NCI-H146 treated with DMSO at 0.1 percent for 48 hours (cell line): Measurements from ENCODE around the gene ABCA3.
A peak's percentile ranks its signal among the peaks of the same experiment; 100 is the strongest.

Experiments
- DNase-seq: peaks from one replicate; lab custom pipeline; 2025; ENCODE audit not compliant: unreplicated experiment; lab: John Stamatoyannopoulos, UW

The ABCA3 gene

DNA sequence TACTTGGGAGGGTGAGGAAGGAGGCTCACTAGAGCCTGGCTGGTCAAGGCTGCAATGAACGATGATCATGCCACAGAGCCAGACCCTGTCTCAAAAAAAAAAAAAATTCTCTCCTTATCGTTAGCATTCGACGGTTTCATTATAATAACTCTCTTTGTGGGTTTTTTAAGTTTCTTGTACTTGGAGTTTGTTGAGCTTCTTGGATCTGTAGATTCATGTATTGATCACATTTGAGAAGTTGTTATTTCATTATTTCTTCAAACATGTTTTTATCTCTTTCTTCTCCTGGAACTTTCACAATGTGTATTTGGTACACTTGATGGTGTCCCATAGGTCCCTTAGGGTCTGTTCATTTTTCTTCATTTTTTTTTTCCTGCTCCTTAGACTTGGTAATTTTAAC is 16.8 kb upstream of the ABCA3 start:
- no peak for DNase-seq

DNA sequence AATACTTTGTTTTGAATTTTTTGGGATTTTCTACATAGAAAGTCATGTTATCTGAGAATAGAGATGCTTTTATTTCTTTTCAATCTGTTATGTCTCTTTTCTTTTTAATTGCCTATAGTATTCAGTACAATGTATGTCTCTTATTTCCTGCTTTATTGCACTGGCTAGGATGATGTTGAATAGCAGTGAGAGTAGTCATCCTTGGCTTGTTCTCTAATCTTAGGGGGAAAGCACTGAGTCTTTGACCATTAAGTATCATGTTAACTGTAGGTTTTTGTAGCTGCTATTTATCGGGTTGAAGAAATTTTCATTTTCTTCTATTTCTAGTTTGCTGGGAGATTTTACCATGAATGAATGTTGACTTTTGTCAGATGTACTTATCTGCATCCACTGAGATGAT is 10.0 kb upstream of the ABCA3 start:
- no peak for DNase-seq

DNA sequence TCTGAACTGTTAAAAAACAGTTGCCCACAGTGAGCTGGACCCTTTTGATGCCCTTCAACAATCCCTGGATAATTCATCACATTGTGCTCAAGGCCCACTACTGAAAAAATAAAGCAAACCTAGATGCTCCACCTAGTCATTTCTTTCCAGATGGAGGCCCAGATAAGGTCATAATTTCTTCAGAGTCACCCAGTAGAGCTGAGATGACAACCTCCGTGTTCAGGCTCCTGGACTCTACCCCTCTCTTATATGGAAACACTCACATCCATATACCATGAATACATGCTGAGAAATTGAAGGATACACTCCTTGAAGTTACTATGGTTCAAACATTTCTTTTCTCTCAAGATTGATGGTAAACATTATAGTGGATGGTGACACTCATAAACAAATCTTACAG is 2.7 kb upstream of the ABCA3 start:
- DNase-seq: no peak

DNA sequence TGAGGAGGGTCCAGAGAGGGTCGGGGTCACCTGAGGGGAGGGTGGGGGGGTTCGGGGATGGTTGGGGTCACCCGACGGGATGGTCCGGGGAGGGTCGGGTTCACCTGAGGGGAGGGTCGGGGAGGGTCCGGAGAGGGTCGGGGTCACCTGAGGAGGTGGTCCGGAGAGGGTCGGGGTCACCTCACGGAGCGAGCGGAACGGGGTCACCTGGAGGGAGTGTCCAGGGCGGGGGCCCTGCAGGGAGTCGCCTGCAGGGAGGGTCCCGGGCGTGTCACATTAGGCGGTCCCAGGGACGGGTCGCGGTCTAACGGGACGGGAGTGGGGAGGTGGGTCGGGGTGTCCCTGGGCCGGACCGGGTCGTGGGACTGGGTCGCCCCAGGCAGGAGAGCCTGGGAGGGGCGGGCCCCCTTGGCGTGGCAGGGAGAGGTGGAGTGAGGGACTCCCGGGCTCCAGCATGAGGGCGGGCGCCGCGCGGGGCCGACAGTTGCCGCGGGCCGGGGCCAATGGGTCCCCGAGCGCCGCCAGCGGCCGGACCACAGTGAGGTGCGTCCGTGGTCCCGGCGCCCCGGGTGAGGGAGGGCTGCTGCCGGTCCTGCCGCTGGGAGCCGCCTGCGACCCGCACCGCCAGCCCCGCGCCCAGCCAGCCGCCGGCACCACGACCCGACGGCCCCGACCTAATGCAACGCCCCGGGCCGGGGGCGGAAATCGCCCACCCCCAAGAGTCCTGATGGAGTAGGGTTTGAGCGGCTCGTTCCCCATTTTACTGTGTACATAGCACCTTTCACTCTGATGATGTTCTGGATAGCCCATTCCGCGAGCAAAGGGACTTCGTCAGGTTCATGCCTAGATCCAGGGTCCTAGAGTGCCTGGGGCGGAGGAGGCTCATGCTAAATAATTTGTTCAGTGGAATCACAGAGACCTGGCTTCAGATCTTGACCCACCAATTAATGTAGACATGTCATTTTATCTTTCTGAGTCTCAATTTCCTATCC is 1.2 kb upstream of the ABCA3 start:
- no peak for DNase-seq

DNA sequence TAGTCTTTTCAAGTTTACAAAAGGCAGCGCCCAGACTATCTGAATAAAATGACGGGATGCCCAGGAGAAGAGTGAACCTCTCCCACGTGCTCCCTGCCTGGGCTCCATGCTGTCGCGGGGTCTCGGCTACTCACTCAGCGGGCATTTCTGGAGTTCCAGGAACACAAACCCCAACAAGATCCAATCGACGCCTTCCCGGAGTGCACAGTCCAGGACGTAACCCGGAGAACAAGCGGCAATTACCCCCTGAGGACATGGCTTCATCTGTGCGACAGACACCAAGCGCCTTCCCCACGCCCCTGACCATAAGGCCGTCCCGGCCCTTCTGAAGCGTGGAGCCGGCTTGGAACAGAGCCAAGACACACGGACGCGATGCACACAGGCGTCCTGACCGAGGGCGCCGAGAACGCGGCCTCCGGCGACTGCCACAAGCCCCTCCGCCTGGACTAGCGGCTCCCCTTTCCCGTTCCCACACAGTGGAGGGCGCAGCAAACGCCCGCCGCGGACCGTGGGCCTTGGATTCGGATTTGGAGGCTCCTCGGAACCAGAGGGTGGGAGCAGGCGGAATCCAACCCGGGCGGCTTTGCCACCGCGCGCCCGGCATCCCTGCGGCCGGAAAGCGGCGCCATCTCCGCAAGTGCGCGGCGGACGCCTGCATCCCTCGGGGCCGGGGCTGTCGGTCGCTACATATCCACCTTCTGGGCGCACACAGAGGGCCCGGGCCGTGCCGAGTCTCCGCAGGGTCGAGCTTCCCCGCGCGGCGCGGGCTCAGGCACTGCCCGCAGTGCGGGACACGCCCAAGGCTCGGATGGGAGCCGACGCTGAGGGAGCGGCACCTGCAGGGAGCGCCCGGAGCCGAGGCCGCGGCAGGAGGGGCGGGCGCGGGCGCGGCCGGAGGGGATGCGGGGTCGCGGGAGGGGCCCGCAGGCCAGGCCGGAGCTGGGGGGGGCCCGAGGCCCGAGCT is 725 bp downstream of the ABCA3 start:
- peak; percentile 74 for DNase-seq

DNA sequence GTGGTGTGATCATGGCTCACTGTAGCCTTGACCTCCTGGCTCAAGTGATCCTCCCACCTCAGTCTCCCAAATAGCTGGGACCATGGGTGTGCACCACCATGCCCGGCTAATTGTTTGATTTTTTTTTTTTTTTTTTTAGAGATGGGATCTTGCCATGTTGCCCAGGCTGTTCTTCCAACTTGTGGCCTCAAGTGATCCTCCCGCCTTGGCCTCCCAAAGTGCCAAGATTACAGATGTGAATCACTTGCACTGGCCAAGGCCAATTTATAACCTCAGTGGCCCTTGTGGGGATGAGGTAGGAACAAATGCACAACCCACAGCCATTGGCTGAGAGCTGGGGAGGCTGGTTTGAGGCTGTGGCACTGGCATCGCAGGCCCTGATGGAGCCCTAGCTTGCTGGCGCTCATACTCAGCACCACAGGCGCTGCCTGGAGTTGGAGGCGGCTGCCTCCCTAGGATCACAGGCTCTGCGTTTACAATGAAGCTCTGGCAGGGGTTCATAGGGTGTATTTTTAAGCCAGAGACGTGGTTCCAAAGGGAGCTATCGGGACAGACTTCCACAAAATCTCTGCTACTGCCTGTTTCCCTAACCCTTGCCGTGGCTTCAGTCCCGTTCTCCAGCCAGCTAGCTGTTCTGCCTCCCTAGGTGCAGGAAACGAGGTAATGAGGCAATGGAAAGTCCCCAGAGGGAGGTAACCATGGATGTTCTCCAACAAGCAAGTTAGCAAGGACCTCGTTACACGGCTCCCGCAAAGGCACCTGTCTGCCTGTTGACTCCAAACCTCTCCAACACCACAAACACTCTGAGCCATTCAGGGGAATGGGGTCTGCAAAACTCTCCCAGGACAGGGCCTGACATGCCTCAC is 2.9 kb downstream of the ABCA3 start:
- no peak for DNase-seq

DNA sequence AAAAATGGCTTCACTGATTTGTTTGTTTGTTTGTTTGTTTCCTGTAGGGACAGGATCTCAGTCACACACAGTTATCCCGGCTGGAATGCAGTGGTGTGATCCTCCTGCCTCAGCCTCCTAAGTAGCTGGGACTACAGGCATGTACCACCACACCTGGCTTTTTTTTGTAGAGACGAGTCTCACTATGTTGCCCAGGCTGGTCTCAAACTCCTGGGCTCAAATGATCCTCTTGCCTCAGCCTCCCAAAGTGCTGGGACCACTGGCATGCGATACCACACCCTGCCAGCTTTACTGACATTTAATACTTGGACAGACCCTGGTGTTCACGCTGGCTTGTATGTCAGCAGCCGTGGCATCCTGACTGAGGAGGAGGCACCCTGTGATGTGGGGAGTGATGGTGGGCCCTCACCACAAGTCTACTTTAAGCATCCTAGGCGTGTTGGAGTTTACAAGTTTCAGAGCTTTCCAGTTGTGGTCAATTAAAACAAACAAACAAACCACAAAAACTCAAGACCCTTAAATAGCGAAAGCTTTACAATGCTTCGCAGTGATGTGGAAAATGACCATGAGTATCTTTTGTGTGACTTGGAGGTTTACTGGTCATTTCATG is 5.1 kb downstream of the ABCA3 start:
- no peak for DNase-seq

DNA sequence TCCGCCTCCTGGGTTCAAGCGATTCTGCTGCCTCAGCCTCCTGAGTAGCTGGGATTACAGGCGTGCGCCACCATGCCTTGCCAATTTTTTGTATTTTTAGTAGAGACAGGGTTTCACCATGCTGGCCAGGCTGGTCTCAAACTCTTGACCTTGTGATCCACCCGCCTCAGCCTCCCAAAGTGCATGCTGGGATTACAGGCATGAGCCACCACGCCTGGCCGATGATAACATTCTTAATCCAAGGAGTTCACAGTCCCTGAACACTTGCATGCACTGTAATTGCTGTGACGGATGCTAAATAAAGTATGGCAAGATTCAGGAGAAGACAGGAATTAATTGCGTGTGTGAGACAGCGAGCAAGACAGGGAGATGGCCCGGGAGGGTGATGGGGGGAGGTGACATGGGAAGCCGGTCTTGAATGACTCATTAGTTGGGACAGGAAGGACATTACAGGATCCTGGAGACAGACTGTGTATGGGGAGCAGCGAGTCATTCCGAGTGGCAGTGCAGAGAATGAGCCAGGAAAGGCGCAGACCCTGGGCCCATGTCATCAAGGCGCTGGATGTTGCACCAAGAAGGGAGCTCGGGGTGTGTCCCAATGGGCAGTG is 6.7 kb downstream of the ABCA3 start:
- no peak for DNase-seq

DNA sequence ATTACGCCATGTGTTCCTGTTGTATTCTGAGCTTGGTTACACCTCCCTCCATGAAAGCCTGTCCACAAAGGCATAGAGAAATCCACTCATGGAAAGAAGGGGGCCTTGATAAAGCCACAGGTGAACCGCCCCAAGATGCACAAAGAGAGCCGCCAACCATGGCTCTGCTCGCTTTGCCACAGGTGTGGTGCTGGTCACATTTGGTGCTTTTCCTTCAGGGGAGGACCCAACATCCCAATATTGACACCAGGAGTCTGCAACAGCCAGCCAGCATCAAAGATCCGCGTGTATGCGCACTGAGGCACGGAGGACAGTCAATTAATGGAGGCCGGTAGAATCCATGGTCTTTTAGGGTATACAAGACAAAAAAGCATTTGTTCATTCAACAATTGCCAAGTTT is 7.3 kb downstream of the ABCA3 start:
- no peak for DNase-seq

DNA sequence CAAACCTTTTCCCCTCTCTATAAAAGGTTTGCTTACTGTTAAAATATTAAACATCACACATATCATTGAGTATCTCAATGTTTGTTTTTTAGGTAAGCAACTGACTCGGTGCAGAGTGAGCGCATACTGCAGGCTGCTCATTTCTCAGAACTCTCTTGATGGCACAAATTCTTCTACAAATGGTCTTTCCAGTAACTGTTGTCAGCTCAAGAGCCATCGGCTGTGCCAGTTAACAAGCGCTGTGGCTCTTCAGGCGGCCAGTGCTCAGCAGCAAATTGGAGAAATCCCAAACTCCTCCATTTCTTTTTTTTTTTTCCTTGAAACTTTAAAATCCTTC is 8.6 kb downstream of the ABCA3 start:
- no peak for DNase-seq

DNA sequence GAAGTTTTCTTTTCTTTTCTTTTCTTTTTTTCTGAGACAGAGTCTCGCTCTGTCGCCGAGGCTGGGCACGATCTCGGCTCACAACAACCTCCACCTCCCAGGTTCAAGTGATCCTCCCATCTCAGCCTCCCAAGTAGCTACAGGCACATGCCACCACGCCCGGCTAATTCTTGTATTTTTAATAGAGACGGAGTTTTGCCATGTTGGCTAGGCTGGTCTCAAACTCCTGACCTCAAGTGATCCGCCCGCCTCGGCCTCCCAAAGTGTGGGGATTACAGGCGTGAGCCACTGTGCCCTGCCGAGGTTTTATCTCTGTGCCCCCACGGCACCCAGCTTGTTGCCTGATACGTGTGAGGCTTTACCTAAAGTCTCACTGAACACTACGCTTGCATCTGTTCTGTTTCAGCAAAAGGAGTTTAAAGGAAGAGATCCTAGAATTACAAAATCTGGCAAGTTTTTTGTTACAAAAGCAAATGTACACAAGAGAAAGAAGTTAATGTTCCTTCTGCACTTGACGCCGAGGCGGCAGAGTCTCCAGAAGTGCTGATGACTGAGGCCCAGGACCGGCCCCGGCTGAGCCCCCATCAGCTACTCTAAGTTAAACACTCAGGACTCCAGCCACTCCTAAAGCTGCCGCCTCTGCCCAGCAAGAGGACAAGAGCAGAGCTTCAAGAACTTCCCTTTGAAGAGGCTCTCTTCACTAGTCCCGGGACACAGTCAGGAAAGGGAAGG is 9.2 kb downstream of the ABCA3 start:
- no peak for DNase-seq

DNA sequence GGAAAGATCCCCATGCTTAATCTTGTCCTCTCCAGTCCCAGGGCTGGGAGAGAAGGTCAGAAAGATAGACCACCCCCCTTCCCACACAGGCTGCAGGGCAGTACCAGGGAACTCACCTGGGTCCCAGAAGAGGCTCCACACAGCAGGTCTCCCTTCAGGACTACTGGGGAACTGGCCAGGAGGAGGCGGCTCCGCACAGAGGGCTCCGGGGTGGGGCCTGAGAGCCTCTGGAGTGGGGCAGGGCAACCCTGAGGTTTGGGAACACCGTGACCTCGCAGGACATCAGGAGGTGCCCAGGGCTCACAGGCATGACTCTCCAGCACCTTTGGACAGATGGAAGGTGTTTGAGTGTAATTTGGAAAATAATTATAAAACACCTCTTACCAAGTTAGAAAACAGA is 11.0 kb downstream of the ABCA3 start:
- DNase-seq: no peak

DNA sequence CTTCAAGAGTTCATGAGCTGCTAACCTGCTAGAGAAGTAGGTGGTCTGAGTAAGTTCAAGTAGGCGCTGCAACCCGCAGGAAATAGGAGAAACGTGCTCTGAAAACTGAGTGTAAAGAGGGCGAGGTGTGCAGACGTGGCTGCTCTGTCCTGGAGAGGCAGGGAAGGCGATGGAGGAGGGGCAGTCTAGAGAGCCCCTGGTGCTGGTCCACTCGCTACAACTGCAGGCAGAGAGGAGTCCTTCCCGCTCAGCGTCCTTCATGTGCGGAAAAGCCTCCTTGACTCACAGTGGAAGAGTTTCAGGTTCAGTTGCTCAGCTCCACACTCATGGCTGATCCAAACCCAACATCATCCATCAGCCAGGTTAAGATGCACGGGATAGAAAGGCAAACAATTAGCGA is 12.1 kb downstream of the ABCA3 start:
- no peak for DNase-seq

DNA sequence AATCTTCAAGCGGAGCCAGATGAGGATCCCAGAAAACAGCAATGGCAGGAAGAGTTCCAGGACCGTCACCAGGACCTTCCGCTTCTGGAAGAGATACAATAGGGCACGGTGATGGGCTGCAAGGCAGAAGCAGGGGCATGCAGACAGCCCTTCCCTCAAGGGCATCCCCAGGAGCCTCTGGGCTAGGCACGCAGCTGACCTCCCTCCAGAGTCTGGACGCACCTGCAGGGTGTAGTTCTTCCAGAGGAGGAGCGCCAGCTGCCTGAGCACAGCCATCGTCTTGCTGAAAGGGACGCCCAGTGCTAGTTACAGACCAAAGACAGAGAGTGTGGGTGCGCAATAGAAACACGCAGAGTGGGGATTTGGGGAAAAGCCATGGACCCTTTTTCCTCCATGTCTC is 14.3 kb downstream of the ABCA3 start:
- DNase-seq: no peak

DNA sequence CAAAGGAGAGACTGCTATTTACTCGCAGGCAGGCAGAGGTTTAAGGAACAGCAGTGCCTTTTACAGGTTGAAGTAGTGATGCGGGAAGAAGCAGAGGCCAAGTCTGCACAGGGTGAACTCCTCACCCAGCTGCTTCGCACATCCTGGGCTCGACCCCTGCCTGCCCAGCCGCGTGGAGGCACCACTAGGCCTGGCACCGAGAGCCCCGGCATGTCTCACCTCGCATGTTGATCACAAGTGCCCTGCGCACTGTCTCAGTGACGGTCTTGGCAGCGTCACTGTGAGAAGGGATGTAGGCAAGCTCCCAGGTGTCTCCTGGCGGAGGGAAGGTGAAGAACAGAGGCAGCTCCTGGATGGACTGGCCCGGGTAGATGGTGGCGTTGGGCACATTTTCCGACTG is 14.7 kb downstream of the ABCA3 start:
- no peak for DNase-seq

DNA sequence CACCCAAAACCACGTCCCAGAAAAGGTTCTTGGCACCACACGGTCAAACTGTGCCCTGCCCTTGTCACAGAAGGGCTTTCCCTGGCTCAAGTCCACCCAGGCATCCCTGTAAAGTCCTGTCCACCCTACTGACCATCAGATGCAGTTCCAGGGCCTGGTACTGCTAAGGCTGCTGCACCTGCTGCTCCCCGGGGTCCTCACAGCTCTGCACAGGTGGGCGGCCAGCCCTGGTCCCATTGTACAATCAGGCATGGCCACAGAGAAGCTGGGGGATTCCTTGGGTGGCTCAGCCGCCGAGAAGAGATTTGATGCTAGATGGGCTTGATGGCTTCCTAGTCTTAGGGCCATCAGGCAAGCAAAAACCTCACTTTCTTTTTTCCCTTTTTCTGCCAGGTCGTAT is 15.3 kb downstream of the ABCA3 start:
- no peak for DNase-seq

DNA sequence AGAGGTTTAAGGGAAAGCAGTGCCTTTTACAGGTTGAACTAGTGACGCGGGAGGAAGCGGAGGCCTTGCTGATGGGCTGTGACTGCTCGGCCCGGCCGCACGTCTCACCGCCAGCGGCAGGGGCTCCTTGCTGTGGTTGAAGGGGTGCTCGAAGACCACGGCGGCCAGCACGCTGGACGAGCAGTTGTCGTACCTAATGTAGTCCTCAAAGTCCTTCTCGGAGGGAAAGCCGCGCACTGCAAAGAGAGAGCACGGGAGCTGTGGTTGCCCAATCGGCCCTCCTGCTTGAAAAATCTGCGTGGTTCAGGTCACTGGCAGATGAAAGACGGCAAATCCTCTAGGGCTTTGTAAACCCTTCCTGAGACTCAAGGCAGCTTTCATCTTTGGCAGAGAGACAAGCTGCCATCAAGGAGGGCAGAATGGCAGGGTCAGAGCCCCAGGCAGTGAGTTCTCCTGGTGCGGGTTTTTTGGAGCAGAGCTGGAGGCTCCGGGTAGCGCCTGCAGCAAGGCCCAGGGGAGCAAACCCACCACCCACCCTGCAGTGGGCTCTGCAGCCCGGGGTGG is 16.1 kb downstream of the ABCA3 start:
- no peak for DNase-seq

DNA sequence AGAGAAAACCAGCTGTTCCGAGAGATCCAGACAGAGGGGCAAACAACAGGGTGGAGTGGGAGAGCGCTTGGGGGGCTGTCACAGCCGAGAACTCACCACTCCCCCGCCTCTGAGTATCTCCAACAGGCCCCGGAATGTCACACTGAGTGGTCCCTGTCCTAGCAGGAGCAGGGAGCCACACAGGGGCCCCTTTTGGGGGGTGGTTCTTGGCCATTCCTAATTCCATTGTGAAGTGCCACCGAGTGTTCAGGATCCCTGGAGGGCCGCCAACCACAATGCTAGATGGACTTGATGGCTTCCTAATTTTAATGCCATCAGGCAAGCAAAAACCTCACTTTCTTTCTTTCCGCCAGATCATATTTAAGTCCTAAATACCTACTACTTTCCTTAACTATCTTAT is 16.8 kb downstream of the ABCA3 start:
- no peak for DNase-seq

DNA sequence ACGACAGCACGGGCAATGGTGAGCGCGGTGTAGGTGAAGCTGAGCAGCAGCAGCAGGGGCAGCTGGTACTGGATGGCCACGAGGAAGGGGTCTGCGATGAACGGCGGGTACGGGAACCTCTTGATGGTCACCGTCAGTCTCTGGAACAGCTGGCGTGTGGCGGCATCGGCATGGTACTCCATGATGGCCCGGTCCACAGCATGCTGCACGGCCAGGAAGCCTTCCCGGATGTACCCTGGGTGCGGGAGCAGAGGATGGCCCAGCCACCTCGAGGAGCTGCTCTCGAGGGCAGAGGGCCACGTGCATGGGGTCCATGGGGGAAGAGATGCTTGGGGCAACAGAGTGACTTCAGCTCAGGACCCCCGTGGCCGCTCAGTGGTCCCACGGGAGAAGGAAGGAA is 20.9 kb downstream of the ABCA3 start:
- DNase-seq: no peak
